Heart right ventricle (tissue), 16 donors: ENCODE data around the gene POLE. TPM values are rescaled to one million over a fixed set of nuclear protein-coding genes. Genes with fewer than 3 reads are reported as not detected.

Experiments
- ATAC-seq, 8 donors: fragments of 200-7000 bp; cut with Tn5 transposase; one replicate each; pipeline ENCODE4 v1.9.1; 2020; ENCODE audit warnings: mild to moderate bottlenecking in 8 of 8, moderate library complexity in 8 of 8, moderate number of reproducible peaks in 1 of 8
- DNase-seq, 2 donors: peaks; one replicate each; pipeline ENCODE4 v3.0.0-alpha.2; 2020
- H3K27ac ChIP-seq, 10 donors: fragments of 200-600 bp; sonication (generic) in 2 of 10; one replicate each; pipeline versions ENCODE4 v1.5.0 to v1.8.0; 2020 to 2022; ENCODE audit warnings: mild to moderate bottlenecking in 3 of 10
- H3K27me3 ChIP-seq, 7 donors: fragments of 200-600 bp; one replicate each; pipeline ENCODE4 v1.8.0; 2021 to 2022; ENCODE audit warnings: mild to moderate bottlenecking in 2 of 7
- H3K36me3 ChIP-seq, 9 donors: fragments of 200-600 bp; sonication (generic) in 1 of 9; one replicate each; pipeline versions ENCODE4 v1.5.0 to v1.8.0; 2020 to 2022; ENCODE audit warnings: mild to moderate bottlenecking in 2 of 9
- H3K4me1 ChIP-seq, 9 donors: fragments of 200-600 bp; sonication (generic) in 1 of 9; one replicate each; pipeline versions ENCODE4 v1.5.0 to v1.8.0; 2020 to 2022; ENCODE audit warnings: mild to moderate bottlenecking in 4 of 9
- H3K4me3 ChIP-seq, 10 donors: fragments of 200-600 bp; sonication (generic) in 2 of 10; one replicate each; pipeline versions ENCODE4 v1.5.0 to v1.8.0; 2020 to 2022; ENCODE audit warnings: mild to moderate bottlenecking in 7 of 10, moderate library complexity in 2 of 10
- H3K9me3 ChIP-seq, 11 donors: fragments of 200-600 bp in 10 of 11; sonication (generic) in 2 of 11; one replicate each; pipeline versions ENCODE4 v1.5.0 to v1.8.0; 2013 to 2022; ENCODE audit warnings: mild to moderate bottlenecking in 2 of 11, control low read depth in 1 of 11, moderate library complexity in 1 of 11
- WGBS, 2 donors: extraction: QIAGEN DNeasy Blood & Tissue Kit; methylation state at CpG; one replicate each; pipeline ENCODE4 v1.1.7; 2013; ENCODE audit warnings: inconsistent platforms in 1 of 2; 5-methylcytosine and 5-hydroxymethylcytosine counted together
- intact Hi-C, 10 donors: fragments of 100-400 bp; cut with DNase I; formaldehyde crosslinking; loops; one replicate each; pipeline versions ENCODE4 v1.11.1 to v1.14.2; 2022
- polyA plus RNA-seq, 2 donors: library from polyadenylated mRNA; stranded (reverse); fragments of 200-250 nt; gene quantifications; one replicate each; pipeline ENCODE4 v1.2.3, GENCODE V29; 2013
- total RNA-seq, 10 donors: library from RNA; stranded (reverse); fragmentation: NEBNext Ultra II Directional in 3 of 10; extraction: Animal tissue kit (Norgen Biotek cat#: 25700) in 3 of 10; gene quantifications; one replicate each; pipeline versions ENCODE4 v1.2.1 to v1.2.4, GENCODE V29; 2021 to 2023
- TF ChIP-seq, protein P1 (sequence below), 9 donors: fragments of 200-600 bp; sonication (generic) in 2 of 9; IDR thresholded peaks; one replicate each; pipeline versions ENCODE4 v1.5.0 to v1.8.0; 2021 to 2022; ENCODE audit warnings: antibody characterized with exemption in 9 of 9, mild to moderate bottlenecking in 5 of 9, moderate library complexity in 1 of 9
- donor health status: Arrhythmogenic right ventricular cardiomyopathy.
- donor health status: ischemic (EF 13 %, LVEDD 7.1; RV severe dilation, severe dysfunction).
- donor health status: healthy with polysubstance abuse.
- donor health status: DM: no; HTN: yes; CAD: no.
- donor health status: DM: no; HTN: no; CAD: no.
- donor health status: ischemic (EF 25% LVEDD 6.9; RV normal size, moderate dysfunction).
- donor health status: ischemic (EF 25% LVEDD 5.7; RV mildly dilated, moderate dysfunction).
- donor health status: healthy.
- donor health status: DM: yes; HTN: yes; CAD: no.
- donor health status: Ischemic cardiomyopathy.
- donor health status: ischemic (EF 35%, LVEDD 5.7; RV mildly dilated, moderate dysfunction).
- donor health status: nonischemic (EF 11% LVEDD 7.7; RV severe dilation, severe dysfunction).
- donor health status: DM: yes; HTN: yes; CAD: no.
- donor health status: PGD.
- donor health status: ischemic (EF 29% LVEDD 5.4; RV normal size, mild dysfunction).
- donor health status: nonischemic (EF 23%, LVEDD 6.1; RV moderate dilation, normal function).

Gene POLE
- total and polyA plus RNA-seq, 12 donors = 6.8 to 25.8 (median 9.9) TPM

DNA sequence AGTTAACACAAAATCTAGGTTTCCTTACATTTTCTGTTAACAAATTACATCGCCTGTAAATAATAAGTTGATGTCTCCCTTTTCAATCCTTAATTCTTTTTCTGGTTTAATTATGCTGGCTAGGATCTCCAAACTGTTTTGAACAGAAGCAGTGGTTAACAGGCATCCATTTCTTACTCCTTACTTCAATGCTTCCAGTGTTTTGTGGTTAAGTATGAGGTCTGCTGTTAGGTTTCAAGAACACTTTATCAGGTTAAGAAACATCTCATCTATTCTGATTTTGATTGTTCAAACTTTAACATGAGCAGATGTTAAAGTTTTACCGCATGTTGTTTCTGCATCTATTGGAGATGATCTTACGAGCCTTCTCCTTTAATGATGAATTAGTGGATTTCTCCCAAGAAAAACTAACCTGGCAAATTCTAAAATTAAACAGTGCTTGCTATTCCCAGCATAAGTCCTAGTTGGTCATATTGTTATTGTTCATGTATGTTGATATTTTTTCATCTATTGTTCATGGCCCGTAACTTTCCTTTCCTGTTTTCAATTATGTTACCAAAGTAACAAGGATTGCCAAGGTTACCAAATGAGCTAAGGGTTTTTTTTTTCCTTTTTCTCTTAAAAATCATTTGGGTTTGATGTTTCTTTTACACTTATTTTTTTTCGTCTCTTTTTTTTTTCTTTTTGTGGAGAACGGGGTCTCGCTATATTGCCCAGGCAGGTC lies 33.4 kb downstream of the POLE start:
- no peaks in the 10 kb centered on the region for H3K4me1 ChIP-seq
- no peaks in the 10 kb centered on the region for H3K9me3 ChIP-seq
- H3K36me3 ChIP-seq = peaks cover 0 to 95% (median 40%) of the 10 kb centered on the region in 9 donors
- intact Hi-C loops = no loop called here
- TF ChIP-seq, protein P1, sequence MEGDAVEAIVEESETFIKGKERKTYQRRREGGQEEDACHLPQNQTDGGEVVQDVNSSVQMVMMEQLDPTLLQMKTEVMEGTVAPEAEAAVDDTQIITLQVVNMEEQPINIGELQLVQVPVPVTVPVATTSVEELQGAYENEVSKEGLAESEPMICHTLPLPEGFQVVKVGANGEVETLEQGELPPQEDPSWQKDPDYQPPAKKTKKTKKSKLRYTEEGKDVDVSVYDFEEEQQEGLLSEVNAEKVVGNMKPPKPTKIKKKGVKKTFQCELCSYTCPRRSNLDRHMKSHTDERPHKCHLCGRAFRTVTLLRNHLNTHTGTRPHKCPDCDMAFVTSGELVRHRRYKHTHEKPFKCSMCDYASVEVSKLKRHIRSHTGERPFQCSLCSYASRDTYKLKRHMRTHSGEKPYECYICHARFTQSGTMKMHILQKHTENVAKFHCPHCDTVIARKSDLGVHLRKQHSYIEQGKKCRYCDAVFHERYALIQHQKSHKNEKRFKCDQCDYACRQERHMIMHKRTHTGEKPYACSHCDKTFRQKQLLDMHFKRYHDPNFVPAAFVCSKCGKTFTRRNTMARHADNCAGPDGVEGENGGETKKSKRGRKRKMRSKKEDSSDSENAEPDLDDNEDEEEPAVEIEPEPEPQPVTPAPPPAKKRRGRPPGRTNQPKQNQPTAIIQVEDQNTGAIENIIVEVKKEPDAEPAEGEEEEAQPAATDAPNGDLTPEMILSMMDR (IDR thresholded peaks at IDR 0.05) = no peak
- ATAC-seq (no peak), DNase-seq (no peak)
- H3K27ac ChIP-seq = peak overlapping the region in 1 of 10 donors; percentile 51
- H3K4me3 ChIP-seq = no peak overlapping the region
- no peaks in the 10 kb centered on the region for H3K27me3 ChIP-seq
- WGBS, 2 donors = 87% methylated on average over 7 of the region's 7 CpGs

DNA sequence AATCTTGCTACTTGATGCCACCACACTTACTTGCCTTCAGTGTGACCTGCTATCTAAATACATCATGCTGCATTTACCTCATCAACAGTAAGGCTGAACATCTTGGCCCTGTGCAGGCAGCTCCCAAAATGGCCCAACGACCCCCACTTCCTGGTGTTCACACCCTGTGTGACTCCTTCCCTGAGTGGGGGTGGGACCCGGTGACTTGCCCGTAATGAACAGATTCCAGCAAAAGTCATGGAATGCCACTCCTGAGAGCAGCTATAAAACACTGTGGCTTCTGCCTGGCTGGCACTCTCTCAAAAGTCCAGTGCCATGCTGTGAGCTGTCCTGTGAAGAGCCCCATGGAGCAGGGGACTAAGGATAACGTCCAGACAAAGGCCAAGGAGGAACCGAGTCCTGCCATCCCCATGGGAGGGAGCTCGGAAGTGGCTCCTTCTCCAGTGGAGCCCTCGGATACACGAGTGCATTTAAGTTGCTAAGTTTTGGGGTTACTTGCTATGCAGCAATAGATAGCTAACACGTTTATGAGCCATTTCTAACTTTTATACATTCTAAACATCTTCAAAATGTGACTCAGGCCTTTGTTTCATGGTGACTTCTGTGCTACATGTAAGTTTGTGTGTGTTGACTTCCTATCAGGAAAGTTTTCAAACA lies 35.6 kb downstream of the POLE start:
- intact Hi-C loops = no loop called here
- WGBS, 2 donors = 81 to 85% methylated on average over 9 of the region's 9 CpGs
- peaks cover 0 to 95% (median 31%) of the 10 kb centered on the region in 9 donors for H3K36me3 ChIP-seq
- no peaks in the 10 kb centered on the region for H3K4me1 ChIP-seq
- no peak for ATAC-seq
- no peaks in the 10 kb centered on the region for H3K9me3 ChIP-seq
- no peaks in the 10 kb centered on the region for H3K27me3 ChIP-seq
- no peak overlapping the region for H3K4me3 ChIP-seq
- no peak for DNase-seq
- no peak overlapping the region for H3K27ac ChIP-seq
- TF ChIP-seq, protein P1 (IDR thresholded peaks at IDR 0.05) = no peak

DNA sequence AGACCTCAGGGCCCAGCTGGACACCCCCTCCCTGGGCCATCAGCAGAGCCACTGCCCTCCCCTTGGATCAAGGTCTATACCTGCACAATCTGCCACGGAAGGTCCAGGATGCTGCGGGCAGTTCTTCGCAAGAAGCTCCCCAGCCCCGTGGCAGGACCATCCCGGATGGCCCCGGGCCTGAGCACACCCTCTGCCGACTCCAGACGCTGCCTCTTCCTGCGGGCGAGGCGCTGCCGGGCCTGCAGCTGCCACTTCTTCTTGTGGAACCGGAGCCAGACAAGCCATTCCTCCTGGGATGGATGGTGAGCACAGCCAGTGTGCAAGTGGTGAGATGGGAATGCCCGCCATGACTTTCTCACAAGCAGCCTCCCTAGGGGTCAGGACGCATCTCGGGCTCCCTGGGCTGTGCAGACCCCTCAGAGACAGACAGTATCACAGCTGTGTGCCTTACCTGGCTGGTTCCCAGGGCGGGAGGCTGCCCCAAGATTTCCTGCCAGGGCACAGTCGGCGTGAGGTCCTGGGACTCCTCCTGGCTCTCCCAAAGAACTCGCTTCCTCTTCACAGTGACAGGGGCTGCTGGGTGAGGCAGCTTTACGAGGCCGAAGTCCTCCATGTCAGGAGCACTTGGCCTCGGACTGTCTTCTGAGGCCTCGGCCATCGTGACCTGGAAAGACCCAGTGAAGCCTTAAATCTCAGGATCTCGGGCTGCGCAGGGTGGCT lies 37.8 kb downstream of the POLE start:
- TF ChIP-seq, protein P1 (IDR thresholded peaks at IDR 0.05) = no peak
- Histone ChIP-seq H3K27ac (no peak overlapping the region), H3K27me3 (no peaks in the 10 kb centered on the region), H3K4me1 (no peaks in the 10 kb centered on the region), H3K36me3 (peaks cover 0 to 87% (median 22%) of the 10 kb centered on the region in 9 donors), H3K9me3 (no peaks in the 10 kb centered on the region), H3K4me3 (no peak overlapping the region)
- WGBS, 2 donors = 94 to 95% methylated on average over 26 to 27 of the region's 27 CpGs
- DNase-seq = no peak
- peak in 1 of 8 donors; percentile 10 for ATAC-seq
- intact Hi-C loops = no loop called here

DNA sequence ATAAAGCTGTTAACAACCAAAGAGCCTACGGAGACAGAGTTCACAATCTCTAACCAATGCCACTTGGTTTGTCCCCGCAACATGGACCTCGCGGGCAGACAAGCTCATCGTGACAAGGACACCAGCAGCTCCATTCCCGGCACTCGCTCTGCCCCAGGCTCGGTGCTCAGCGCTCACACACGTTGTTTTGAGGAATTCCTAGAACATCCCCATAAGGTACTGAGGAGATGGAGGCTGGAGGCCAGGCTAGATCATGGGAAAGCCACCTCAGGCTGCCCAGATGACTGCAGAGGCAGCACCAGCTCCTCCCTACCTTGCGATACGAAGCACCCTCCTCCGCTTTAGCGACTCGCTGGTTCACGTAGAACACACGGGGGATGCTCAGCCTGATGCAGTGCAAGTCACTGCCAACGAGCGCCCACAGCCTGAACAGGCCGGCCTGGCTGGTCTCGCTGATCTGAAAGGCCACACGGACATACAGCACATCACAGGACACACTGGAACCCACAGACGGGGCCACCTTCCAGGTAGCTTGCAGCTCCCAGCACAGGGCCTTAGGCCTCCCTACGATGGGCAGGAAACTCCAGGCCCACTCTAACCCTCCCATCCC lies 38.4 kb downstream of the POLE start:
- ATAC-seq = peak in 1 of 8 donors; percentile 38
- Histone ChIP-seq H3K27me3 (no peaks in the 10 kb centered on the region), H3K36me3 (peaks cover 0 to 87% (median 15%) of the 10 kb centered on the region in 9 donors)

More for the DNA sequence above, 38.4 kb downstream of the POLE start:
- 95 to 97% methylated on average over 24 of the region's 24 CpGs for WGBS, 2 donors
- Histone ChIP-seq H3K27ac (no peak overlapping the region), H3K9me3 (no peaks in the 10 kb centered on the region), H3K4me3 (no peak overlapping the region), H3K4me1 (no peaks in the 10 kb centered on the region)
- no peak for DNase-seq
- TF ChIP-seq, protein P1 (IDR thresholded peaks at IDR 0.05) = no peak
- intact Hi-C loops = no loop called here
